HUES64 (cell line): Measurements from ENCODE around the gene PRKD1.
"Not testable (repeated sequence)": the region's sequence is repeated elsewhere in the genome, so short reads cannot be mapped to it uniquely, and the experiment has no call there.

ENCODE experiments used
- H3K27ac ChIP-seq: 2 replicates; pipeline ENCODE4 v1.7.0; 2013; ENCODE audit warnings: low read depth, low read length, inconsistent platforms
- H3K27me3 ChIP-seq: 2 replicates; pipeline ENCODE4 v1.6.1; 2013; ENCODE audit warnings: mild to moderate bottlenecking, low read length; ENCODE audit not compliant: insufficient read depth
- H3K36me3 ChIP-seq: 2 replicates; pipeline ENCODE4 v1.6.1; 2013; ENCODE audit warnings: mild to moderate bottlenecking, low read length; ENCODE audit not compliant: insufficient read depth
- H3K4me1 ChIP-seq: 2 replicates; pipeline ENCODE4 v1.6.1; 2013; ENCODE audit warnings: mild to moderate bottlenecking, low read length, moderate library complexity; ENCODE audit not compliant: insufficient read depth
- H3K4me3 ChIP-seq: 2 replicates; pipeline ENCODE4 v1.5.1; 2013; ENCODE audit warnings: mild to moderate bottlenecking, low read length, moderate library complexity
- H3K9ac ChIP-seq: 2 replicates; pipeline ENCODE4 v1.6.1; 2013; ENCODE audit warnings: mild to moderate bottlenecking, low read depth, low read length
- H3K9me3 ChIP-seq: 2 replicates; pipeline ENCODE4 v1.6.1; 2013; ENCODE audit warnings: low read depth, low read length; ENCODE audit not compliant: insufficient read depth
- WGBS: fragments of 150-250, 120-280 bp; methylation state at CpG from one replicate; pipeline ENCODE4 v1.1.7; 2013; ENCODE audit warnings: missing lambda C conversion rate; 5-methylcytosine and 5-hydroxymethylcytosine counted together

Gene PRKD1

DNA sequence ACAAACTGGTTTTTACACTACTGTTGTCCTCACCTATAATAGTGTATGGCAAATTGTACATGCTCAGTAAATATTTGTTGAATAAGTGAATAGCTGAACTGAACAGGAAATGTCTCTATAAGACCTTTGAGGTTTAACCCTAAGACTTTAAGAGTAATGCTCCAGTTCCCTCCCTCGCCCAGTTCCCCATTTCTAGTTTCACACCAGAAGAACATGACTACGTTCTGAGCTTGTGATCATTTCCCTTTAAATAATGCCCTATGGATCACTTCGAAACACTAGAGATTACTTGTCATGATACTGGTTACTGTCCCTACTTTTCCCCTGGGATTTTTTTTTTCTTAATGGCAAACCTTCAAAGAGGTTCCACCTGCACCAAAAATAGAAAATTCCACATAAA, 69.3 kb downstream of the PRKD1 start:
- H3K9me3 ChIP-seq, result peaks cover 9% of the 10 kb centered on the region
- H3K4me1 ChIP-seq, result no peaks in the 10 kb centered on the region
- no peak overlapping the region for H3K4me3 ChIP-seq
- H3K27ac ChIP-seq, result no peak overlapping the region
- H3K36me3 ChIP-seq, result no peaks in the 10 kb centered on the region
- no peak overlapping the region for H3K9ac ChIP-seq
- WGBS, result 93% methylated on average over 3 of the region's 3 CpGs
- no peaks in the 10 kb centered on the region for H3K27me3 ChIP-seq

GRCh38 chr14:29857551-29857950, 70.1 kb downstream of the PRKD1 start:
- no peak overlapping the region for H3K4me3 ChIP-seq
- no peak overlapping the region for H3K27ac ChIP-seq
- H3K36me3 ChIP-seq, result no peaks in the 10 kb centered on the region
- WGBS, result 100% methylated on average over 1 of the region's 3 CpGs
- H3K27me3 ChIP-seq, result no peaks in the 10 kb centered on the region
- no peak overlapping the region for H3K9ac ChIP-seq
- H3K9me3 ChIP-seq, result peaks cover 9% of the 10 kb centered on the region
- no peaks in the 10 kb centered on the region for H3K4me1 ChIP-seq

DNA sequence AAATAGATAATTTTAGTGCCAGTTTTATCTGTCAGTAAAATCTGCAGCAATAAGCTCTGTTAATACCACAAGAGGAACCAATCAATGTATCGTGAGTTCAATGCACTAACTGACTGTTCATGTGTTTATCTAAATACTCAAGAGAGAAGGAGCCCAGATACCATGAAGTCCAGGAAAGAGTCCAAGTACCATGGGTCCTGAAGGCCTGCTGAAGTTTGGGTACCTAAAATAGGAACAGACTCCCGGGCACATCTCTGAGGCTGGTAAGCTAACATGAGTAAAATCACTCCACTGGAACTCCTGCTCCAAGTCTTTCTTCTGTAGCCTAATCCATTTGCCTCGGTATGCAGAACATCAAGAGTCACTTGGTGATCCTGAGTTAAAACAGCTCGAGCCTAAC, 71.1 kb downstream of the PRKD1 start:
- no peaks in the 10 kb centered on the region for H3K36me3 ChIP-seq
- H3K9me3 ChIP-seq, result peaks cover 9% of the 10 kb centered on the region
- no peak overlapping the region for H3K9ac ChIP-seq
- 91% methylated on average over 4 of the region's 4 CpGs for whole genome bisulfite sequencing
- H3K4me1 ChIP-seq, result no peaks in the 10 kb centered on the region
- H3K4me3 ChIP-seq, result no peak overlapping the region
- no peaks in the 10 kb centered on the region for H3K27me3 ChIP-seq
- H3K27ac ChIP-seq, result no peak overlapping the region

- H3K9ac ChIP-seq, H3K27ac ChIP-seq, H3K4me1 ChIP-seq, H3K4me3 ChIP-seq, H3K9me3 ChIP-seq, H3K27me3 ChIP-seq, H3K36me3 ChIP-seq: not testable (repeated sequence)
- WGBS, result 100% methylated on average over 2 of the region's 2 CpGs
These were observed 74.0 kb downstream of the PRKD1 start for GRCh38 chr14:29853691-29854090.

GRCh38 chr14:29853272-29853671, 74.4 kb downstream of the PRKD1 start:
- Histone ChIP-seq H3K27me3 (no peaks in the 10 kb centered on the region), H3K4me3 (no peak overlapping the region), H3K4me1 (no peaks in the 10 kb centered on the region), H3K9ac (no peak overlapping the region), H3K36me3 (no peaks in the 10 kb centered on the region), H3K27ac (no peak overlapping the region), H3K9me3 (peaks cover 9% of the 10 kb centered on the region)
- WGBS, result 87% methylated on average over 2 of the region's 2 CpGs

GRCh38 chr14:29851397-29851796, 76.2 kb downstream of the PRKD1 start:
- Histone ChIP-seq H3K36me3 (no peaks in the 10 kb centered on the region), H3K27ac (no peak overlapping the region), H3K27me3 (no peaks in the 10 kb centered on the region), H3K9ac (no peak overlapping the region), H3K4me3 (no peak overlapping the region), H3K4me1 (no peaks in the 10 kb centered on the region), H3K9me3 (peaks cover 9% of the 10 kb centered on the region)
- WGBS, result 98% methylated on average over 3 of the region's 3 CpGs

DNA sequence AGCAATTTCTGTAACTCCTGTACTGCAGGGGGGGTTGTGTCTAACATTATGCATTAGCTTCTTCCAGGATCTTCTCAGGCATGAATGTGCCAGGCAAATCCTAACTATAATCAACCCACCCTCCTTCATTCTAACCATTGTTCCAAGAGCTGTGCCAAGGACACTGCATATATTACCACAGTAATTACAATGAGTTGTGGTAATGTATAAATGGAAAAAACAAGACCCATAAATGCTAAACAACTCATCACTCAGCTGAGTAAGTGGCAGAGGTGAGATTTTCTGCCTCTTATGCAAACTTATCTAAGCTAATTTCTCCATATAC, 80.6 kb downstream of the PRKD1 start:
- Histone ChIP-seq H3K36me3 (no peaks in the 10 kb centered on the region), H3K9me3 (peaks cover 9% of the 10 kb centered on the region), H3K27ac (no peak overlapping the region), H3K4me3 (no peak overlapping the region), H3K4me1 (no peaks in the 10 kb centered on the region), H3K9ac (no peak overlapping the region), H3K27me3 (no peaks in the 10 kb centered on the region)

GRCh38 chr14:29846339-29847055, 81.2 kb downstream of the PRKD1 start:
- 87% methylated on average over 2 of the region's 2 CpGs for WGBS

GRCh38 chr14:29843981-29844380, 83.7 kb downstream of the PRKD1 start:
- Histone ChIP-seq H3K27me3 (no peaks in the 10 kb centered on the region), H3K36me3 (no peaks in the 10 kb centered on the region), H3K4me3 (no peak overlapping the region), H3K4me1 (no peaks in the 10 kb centered on the region), H3K9ac (no peak overlapping the region), H3K27ac (no peak overlapping the region), H3K9me3 (peaks cover 37% of the 10 kb centered on the region)
- WGBS, result no CpG with 5 or more reads among the region's 1 CpG

More at GRCh38 chr14:29846339-29847055, 81.2 kb downstream of the PRKD1 start:
- Histone ChIP-seq H3K27ac (no peak overlapping the region), H3K27me3 (no peaks in the 10 kb centered on the region), H3K9ac (no peak overlapping the region), H3K36me3 (no peaks in the 10 kb centered on the region), H3K9me3 (peaks cover 12% of the 10 kb centered on the region), H3K4me1 (no peaks in the 10 kb centered on the region), H3K4me3 (no peak overlapping the region)

- peaks cover 49% of the 10 kb centered on the region for H3K9me3 ChIP-seq
- H3K27me3 ChIP-seq, result no peaks in the 10 kb centered on the region
- WGBS, result 83% methylated on average over 1 of the region's 1 CpG
- H3K4me1 ChIP-seq, result no peaks in the 10 kb centered on the region
- H3K27ac ChIP-seq, result no peak overlapping the region
- H3K4me3 ChIP-seq, result no peak overlapping the region
- H3K9ac ChIP-seq, result no peak overlapping the region
- H3K36me3 ChIP-seq, result no peaks in the 10 kb centered on the region
These were observed 85.4 kb downstream of the PRKD1 start for GRCh38 chr14:29842228-29842627.

GRCh38 chr14:29840369-29840892, 87.2 kb downstream of the PRKD1 start:
- peaks cover 55% of the 10 kb centered on the region for H3K9me3 ChIP-seq
- not testable (repeated sequence) for H3K9ac ChIP-seq, H3K27ac ChIP-seq, H3K27me3 ChIP-seq, H3K4me1 ChIP-seq, H3K4me3 ChIP-seq, H3K36me3 ChIP-seq
- 93% methylated on average over 6 of the region's 6 CpGs for WGBS

GRCh38 chr14:29839691-29840090, 88.0 kb downstream of the PRKD1 start:
- not testable (repeated sequence) for H3K27me3 ChIP-seq, H3K9ac ChIP-seq, H3K4me3 ChIP-seq, H3K36me3 ChIP-seq, H3K4me1 ChIP-seq, H3K27ac ChIP-seq
- H3K9me3 ChIP-seq, result peaks cover 55% of the 10 kb centered on the region
- 94% methylated on average over 1 of the region's 1 CpG for WGBS
